Skin of body (tissue), 2 donors: ENCODE results near the gene FOXF1. TPM values are rescaled to one million over a fixed set of nuclear protein-coding genes. Genes with fewer than 3 reads are reported as not detected.

Source experiments
- DNase-seq: peaks from one replicate; lab custom pipeline; 2025; lab: John Stamatoyannopoulos, UW
- total RNA-seq: library from RNA; depleted of rRNA; stranded (reverse); fragments of >200 nt; gene quantifications from one replicate; pipeline ENCODE4 v1.2.3, GENCODE V29; 2014

The FOXF1 gene
- total RNA-seq, 1 donor from 2014 or later: not detected

GRCh38 chr16:86515777-86516622 lies 5.7 kb downstream of the FOXF1 start:
- DNase-seq: no peak

DNA sequence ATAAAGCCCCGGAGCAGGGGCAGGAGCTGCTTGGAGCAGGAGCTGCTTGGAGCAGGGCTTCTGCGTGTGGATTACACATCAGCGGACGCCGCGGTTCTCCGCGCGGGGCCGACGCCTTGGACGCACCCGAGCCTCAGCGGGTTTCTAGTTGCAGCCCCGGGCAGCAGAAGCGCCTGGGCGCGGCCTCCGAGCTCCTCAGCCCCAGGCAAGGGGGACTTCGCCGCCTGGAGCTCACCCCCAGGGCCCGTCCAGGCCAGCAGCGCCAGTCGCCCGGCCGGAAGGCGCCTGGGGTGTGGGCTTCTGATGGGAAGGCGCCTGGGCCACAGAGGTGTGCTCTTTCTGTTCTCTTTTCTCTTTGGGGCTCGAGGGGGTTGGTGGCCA lies 6.3 kb downstream of the FOXF1 start:
- no peak for DNase-seq

- DNase-seq: no peak
Measured at GRCh38 chr16:86517033-86517432, 6.7 kb downstream of the FOXF1 start.

- DNase-seq: peak; percentile 33
Measured at GRCh38 chr16:86517652-86518258, 7.4 kb downstream of the FOXF1 start.

GRCh38 chr16:86519007-86519648 lies 8.8 kb downstream of the FOXF1 start:
- no peak for DNase-seq

DNA sequence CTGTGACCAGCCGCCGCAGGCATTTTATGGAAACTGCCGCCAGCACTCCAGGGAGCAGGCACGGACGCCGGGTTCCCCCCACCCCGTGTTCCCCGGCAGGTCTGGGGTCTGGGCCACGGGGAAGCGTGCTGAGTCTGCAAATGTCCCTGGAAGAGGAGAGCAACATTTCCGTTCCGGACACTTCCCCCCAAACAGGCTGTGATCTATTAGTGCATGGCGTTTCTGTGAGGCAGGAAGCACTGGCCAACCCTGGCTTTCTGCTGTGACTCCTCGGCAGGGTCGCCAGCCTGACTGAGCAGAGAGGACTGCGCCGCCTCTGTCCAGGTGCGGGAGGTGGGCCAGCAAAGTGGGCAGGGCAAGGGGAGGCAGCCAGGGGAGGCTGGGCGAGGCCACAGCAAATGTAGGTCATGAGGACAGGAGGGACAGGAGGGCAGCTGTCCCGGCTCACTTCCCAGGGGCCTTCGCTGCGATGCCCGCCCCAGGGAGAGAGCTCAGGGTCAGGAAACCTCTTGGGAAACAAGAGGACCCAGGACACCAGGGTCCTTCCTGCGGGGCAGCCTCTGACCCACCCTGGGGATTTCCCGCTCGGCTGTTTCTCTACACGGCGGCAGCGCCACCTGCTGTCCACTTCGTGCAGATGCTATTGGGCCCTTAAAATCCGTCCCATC lies 9.5 kb downstream of the FOXF1 start:
- peak; percentile 35 for DNase-seq

- DNase-seq: no peak
Measured at GRCh38 chr16:86520317-86521210, 10.2 kb downstream of the FOXF1 start.

GRCh38 chr16:86521236-86522197 lies 11.2 kb downstream of the FOXF1 start:
- no peak for DNase-seq

GRCh38 chr16:86522634-86523033 lies 12.3 kb downstream of the FOXF1 start:
- no peak for DNase-seq

DNA sequence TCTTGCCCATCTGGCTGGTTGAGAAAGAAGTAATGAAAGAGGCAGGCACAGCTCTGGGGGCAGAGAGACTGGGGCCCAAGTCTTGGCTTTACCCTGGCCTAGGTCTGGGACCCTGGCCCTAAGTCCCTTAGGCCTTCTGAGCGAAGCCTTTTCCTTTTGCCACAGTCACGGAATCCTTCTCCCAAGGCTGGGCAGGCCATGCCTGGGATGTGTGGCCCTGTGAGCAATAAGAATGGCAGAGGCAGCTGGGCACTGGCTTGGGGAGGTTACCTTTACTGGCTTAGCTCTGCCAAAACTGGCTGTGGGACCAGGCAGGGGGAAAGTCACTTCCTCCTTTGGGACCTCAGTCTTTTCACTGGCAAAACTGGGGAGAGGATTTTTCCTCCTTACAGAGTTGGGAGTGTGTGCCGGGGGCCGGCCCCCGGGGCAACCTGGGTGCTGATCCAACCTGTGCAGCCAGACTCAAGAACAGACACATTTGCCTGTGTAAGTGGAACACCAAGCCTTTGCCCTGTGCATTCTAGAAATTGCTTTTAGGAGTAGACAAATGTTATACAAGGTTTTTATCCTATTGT lies 12.9 kb downstream of the FOXF1 start:
- no peak for DNase-seq

- DNase-seq: no peak
Measured at GRCh38 chr16:86524029-86524428, 13.7 kb downstream of the FOXF1 start.

DNA sequence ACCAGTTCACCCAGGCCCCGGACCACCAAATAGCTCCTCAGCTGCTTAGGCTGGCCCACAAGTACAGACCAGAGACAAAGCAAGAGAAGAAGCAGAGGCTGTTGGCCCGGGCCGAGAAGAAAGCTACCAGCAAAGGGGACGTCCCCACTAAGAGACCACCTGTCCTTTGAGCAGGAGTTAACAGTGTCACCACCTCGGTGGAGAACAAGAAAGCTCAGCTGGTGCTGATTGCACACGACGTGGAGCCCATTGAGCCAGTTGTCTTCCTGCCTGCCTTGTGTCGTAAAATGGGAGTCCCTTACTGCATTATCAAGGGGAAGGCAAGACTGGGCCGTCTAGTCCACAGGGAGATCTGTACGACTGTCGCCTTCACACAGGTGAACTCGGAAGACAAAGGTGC lies 15.4 kb downstream of the FOXF1 start:
- no peak for DNase-seq

- DNase-seq: no peak
Measured at GRCh38 chr16:86527366-86527765, 17.0 kb downstream of the FOXF1 start.

DNA sequence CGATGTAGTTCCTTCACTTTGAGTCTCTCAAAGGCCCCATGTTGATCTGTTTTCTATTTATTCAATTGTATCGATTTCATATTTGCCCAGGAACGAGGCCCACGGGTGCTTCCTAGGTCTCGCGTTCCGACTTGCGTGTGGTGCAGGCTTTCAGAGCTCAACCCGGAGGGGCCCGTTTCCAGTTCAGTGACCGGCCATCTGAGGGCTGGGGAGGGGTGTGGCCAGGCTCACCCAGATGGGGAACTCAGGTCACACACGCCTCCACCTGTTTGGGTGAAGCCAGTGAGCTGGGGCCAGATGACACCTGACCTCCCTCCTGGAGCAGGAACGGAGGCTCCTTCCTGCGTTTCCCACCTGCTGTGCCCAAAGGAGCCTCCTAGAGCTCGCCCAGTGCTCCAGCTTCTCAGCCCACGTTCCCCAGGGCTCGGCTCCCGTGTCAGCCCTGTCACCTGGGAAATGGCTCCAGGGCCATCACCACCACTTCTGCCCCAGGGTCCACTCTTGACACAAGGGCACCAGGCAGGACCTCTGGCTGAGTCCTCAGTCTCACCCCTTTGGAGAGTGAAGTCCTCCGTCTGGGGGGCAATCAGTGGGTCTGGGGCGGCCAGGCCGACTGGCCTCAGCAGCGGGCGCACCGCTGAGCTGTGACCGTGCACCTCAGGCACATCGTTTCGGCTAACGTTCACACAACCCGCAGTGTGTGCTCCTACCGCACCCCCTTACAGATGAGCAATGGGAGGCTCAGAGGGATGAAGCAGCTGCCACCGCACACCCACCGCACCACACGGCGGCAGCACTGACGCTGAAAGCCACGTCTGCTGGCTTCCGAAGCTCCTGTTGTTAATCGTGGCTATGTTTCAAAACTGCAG lies 18.0 kb downstream of the FOXF1 start:
- DNase-seq: no peak

DNA sequence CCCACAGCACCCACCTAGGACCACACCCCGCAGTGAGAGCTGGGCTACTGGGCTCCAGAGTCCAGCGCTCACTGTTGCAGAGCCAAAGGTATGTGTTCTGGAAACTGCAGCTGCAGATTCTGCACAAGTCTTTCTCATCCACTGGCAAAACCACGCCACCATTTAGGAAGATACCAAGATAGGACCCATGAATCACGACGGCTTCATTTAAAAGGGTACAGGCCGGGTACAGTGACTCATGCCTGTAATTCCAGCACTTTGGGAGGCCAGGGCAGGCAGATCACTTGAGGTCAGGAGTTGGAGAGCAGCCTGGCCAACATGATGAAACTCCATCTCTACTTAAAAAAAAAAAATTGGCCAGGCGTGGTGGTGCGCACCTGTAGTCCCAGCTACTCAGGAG lies 18.8 kb downstream of the FOXF1 start:
- no peak for DNase-seq

- no peak for DNase-seq
Measured at GRCh38 chr16:86530251-86531190, 20.2 kb downstream of the FOXF1 start.

DNA sequence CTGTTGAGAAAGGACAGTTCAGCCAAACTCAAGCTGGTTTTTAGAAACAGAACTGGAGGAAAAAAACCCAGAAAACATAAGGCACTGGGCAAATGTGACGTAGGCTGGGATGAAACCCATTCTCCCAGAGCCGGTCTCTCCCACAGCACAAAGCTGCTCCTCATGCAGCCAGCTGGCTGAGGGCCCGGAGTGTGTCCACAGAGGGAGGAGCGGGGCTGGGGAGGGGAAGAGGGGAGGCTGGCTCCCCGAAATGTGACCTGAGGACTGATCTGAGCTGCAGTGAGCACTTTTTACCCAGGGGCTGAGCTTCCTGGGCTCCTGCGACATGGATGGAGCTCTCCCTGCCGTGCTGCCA lies 20.8 kb downstream of the FOXF1 start:
- no peak for DNase-seq
